GM19468 (cell line): ENCODE results near the gene MPDU1.
A peak's percentile ranks its signal among the peaks of the same experiment; 100 is the strongest.

Source experiments
- ATAC-seq: cut with Tn5 transposase; IDR thresholded peaks from one replicate; pipeline ENCODE4 v1.9.1; 2021; ENCODE audit warnings: mild to moderate bottlenecking, moderate library complexity, moderate number of reproducible peaks; ENCODE audit not compliant: unreplicated experiment; ENCODE audit errors: extremely low read depth

The MPDU1 gene

GRCh38 chr17:7583253-7584109, at the start of gene MPDU1:
MPDU1 (plus strand) TSS chr17:7583852; CDS start chr17:7583863, 11 bp downstream.
- ATAC-seq, result peak; percentile 29

- no peak for ATAC-seq
Measured at GRCh38 chr17:7538050-7538449, 45.6 kb upstream of the MPDU1 start.

- no peak for ATAC-seq
Measured at GRCh38 chr17:7538891-7539545, 44.6 kb upstream of the MPDU1 start.

GRCh38 chr17:7541074-7541621, 42.5 kb upstream of the MPDU1 start:
- ATAC-seq, result no peak

- ATAC-seq, result no peak
Measured at GRCh38 chr17:7544911-7545310, 38.7 kb upstream of the MPDU1 start.

- ATAC-seq, result no peak
Measured at GRCh38 chr17:7548585-7549400, 34.9 kb upstream of the MPDU1 start, which contains the start of gene TNFSF12. TNFSF12 (plus strand) TSS chr17:7549058; CDS start chr17:7549154, 96 bp downstream.

GRCh38 chr17:7549401-7550055, 34.1 kb upstream of the MPDU1 start:
- ATAC-seq, result no peak

- ATAC-seq, result no peak
Measured at GRCh38 chr17:7550344-7550743, 33.3 kb upstream of the MPDU1 start.

- ATAC-seq, result no peak
Measured at GRCh38 chr17:7551396-7551795, 32.3 kb upstream of the MPDU1 start.

- no peak for ATAC-seq
Measured at GRCh38 chr17:7552621-7553051, 31.0 kb upstream of the MPDU1 start.

GRCh38 chr17:7553356-7553755, 30.3 kb upstream of the MPDU1 start:
- no peak for ATAC-seq

GRCh38 chr17:7555320-7555948, 28.2 kb upstream of the MPDU1 start:
- no peak for ATAC-seq

GRCh38 chr17:7556627-7557026, 27.0 kb upstream of the MPDU1 start:
- no peak for ATAC-seq

GRCh38 chr17:7557147-7557764, 26.4 kb upstream of the MPDU1 start:
- ATAC-seq, result no peak

- ATAC-seq, result no peak
Measured at GRCh38 chr17:7557775-7558543, 25.7 kb upstream of the MPDU1 start.

GRCh38 chr17:7558544-7559319, 24.9 kb upstream of the MPDU1 start, which contains the start of gene TNFSF13:
TNFSF13 (plus strand) TSS chr17:7558750; CDS start chr17:7559040, 290 bp downstream.
- no peak for ATAC-seq
